Mesothelial cell of epicardium (in vitro differentiated cells): ENCODE results near the gene MAP3K5. TPM values are rescaled to one million over a fixed set of nuclear protein-coding genes. Genes with fewer than 3 reads are reported as not detected.

Experiments used
- DNase-seq, 2 experiments: peaks; one replicate each; pipeline ENCODE4 v3.0.0; 2021; ENCODE audit warnings: low spot score in 2 of 2; ENCODE audit not compliant: unreplicated experiment in 2 of 2
- H3K27ac Mint-ChIP-seq: 2 replicates; pipeline ENCODE4 v1.8.0; 2021; ENCODE audit warnings: mixed read lengths
- H3K27me3 Mint-ChIP-seq: 2 replicates; pipeline ENCODE4 v1.8.0; 2021; ENCODE audit warnings: low read depth, mixed read lengths
- H3K36me3 Mint-ChIP-seq: 2 replicates; pipeline ENCODE4 v1.8.0; 2021; ENCODE audit warnings: mixed read lengths
- H3K4me1 Mint-ChIP-seq: 2 replicates; pipeline ENCODE4 v1.8.0; 2021; ENCODE audit warnings: mixed read lengths
- H3K4me3 Mint-ChIP-seq: 2 replicates; pipeline ENCODE4 v1.8.0; 2021; ENCODE audit warnings: mild to moderate bottlenecking, moderate library complexity, mixed read lengths
- H3K9me3 Mint-ChIP-seq: 2 replicates; pipeline ENCODE4 v1.8.0; 2021; ENCODE audit warnings: mixed read lengths
- CTCF ChIP-seq: fragments of 200-600 bp; sonication (generic); IDR thresholded peaks from one replicate; pipeline ENCODE4 v1.5.0; 2021; ENCODE audit warnings: antibody characterized with exemption; ENCODE audit not compliant: unreplicated experiment
- total RNA-seq: library from RNA; stranded (reverse); gene quantifications from 3 replicates; pipeline ENCODE4 v1.2.1, GENCODE V29; 2021

The MAP3K5 gene
- total RNA-seq, 1 donor from 2014 or later = 8.9 TPM

GRCh38 chr6:136742125-136742524 lies 50.2 kb downstream of the MAP3K5 start:
- Mint-ChIP-seq H3K27ac (peak overlapping the region; percentile 35), H3K9me3 (peaks cover 10% of the 10 kb centered on the region), H3K4me3 (no peak overlapping the region), H3K36me3 (peaks cover 2% of the 10 kb centered on the region), H3K4me1 (peaks cover 49% of the 10 kb centered on the region), H3K27me3 (peaks cover 1% of the 10 kb centered on the region)
- no peak for DNase-seq
- no peak for TF ChIP-seq CTCF

GRCh38 chr6:136740050-136740974 lies 52.0 kb downstream of the MAP3K5 start:
- TF ChIP-seq CTCF = no peak
- H3K36me3 Mint-ChIP-seq = peaks cover 2% of the 10 kb centered on the region
- H3K27me3 Mint-ChIP-seq = no peaks in the 10 kb centered on the region
- H3K27ac Mint-ChIP-seq = peak overlapping the region; percentile 91
- peaks cover 50% of the 10 kb centered on the region for H3K4me1 Mint-ChIP-seq
- H3K9me3 Mint-ChIP-seq = peaks cover 10% of the 10 kb centered on the region
- H3K4me3 Mint-ChIP-seq = peak overlapping the region; percentile 51
- DNase-seq = no peak

- H3K27ac Mint-ChIP-seq = peak overlapping the region; percentile 91
- peaks cover 2% of the 10 kb centered on the region for H3K36me3 Mint-ChIP-seq
- no peak for TF ChIP-seq CTCF
- H3K9me3 Mint-ChIP-seq = peaks cover 10% of the 10 kb centered on the region
- H3K4me3 Mint-ChIP-seq = no peak overlapping the region
- peaks cover 49% of the 10 kb centered on the region for H3K4me1 Mint-ChIP-seq
- H3K27me3 Mint-ChIP-seq = no peaks in the 10 kb centered on the region
- no peak for DNase-seq
These were observed 52.8 kb downstream of the MAP3K5 start for GRCh38 chr6:136739501-136739900.

GRCh38 chr6:136739071-136739470 lies 53.2 kb downstream of the MAP3K5 start:
- DNase-seq = no peak
- Mint-ChIP-seq H3K9me3 (peaks cover 10% of the 10 kb centered on the region), H3K36me3 (peaks cover 2% of the 10 kb centered on the region), H3K27ac (peak overlapping the region; percentile 91), H3K4me1 (peaks cover 47% of the 10 kb centered on the region), H3K27me3 (no peaks in the 10 kb centered on the region), H3K4me3 (no peak overlapping the region)
- no peak for TF ChIP-seq CTCF

- Mint-ChIP-seq H3K4me3 (no peak overlapping the region), H3K27ac (no peak overlapping the region), H3K9me3 (peaks cover 7% of the 10 kb centered on the region), H3K36me3 (peaks cover 1% of the 10 kb centered on the region), H3K27me3 (no peaks in the 10 kb centered on the region), H3K4me1 (peaks cover 47% of the 10 kb centered on the region)
- DNase-seq = no peak
- TF ChIP-seq CTCF = no peak
These were observed 53.6 kb downstream of the MAP3K5 start for GRCh38 chr6:136738692-136739057.
